ENCODE results near the gene RAPGEF2.

The RAPGEF2 gene

DNA sequence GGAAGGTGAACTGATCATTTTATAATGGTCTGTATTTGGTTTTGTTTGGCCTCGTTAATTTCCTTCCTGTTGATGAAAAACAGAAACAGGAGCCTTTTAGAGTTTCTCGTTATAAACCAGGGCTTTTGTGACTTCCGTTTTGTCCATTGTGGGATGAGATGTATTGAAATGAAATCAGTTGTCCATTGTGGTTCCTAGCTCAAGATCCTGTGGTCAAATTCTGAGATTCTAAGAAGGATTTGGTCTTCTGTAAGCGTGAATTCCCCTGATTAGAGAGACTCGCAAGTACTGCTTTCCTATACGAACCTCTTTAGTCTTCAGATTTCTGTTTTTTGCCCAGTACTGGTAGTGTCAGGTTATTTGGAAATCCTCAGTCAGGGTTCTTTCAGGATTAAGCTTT lies 101.7 kb downstream of the RAPGEF2 start:
- FAIRE-seq, result no peak

DNA sequence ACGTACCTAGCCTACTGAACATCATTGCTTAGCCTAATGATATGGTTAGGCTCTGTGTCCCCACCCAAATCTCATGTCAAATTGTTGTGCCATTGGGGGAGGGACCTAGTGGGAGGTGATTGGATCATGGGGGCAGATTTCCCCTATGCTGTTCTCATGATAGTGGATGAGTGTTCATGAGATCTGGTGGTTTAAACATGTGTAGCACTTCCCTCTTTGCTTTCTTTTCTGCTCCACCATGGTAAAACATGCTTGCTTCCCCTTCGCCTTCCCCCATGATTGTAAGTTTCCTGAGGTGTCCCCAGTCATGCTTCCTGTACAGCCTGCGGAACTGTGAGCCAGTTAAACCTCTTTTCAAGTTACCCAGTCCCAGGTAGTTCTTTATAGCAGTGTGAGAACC lies 102.6 kb downstream of the RAPGEF2 start:
- no peak for FAIRE-seq

DNA sequence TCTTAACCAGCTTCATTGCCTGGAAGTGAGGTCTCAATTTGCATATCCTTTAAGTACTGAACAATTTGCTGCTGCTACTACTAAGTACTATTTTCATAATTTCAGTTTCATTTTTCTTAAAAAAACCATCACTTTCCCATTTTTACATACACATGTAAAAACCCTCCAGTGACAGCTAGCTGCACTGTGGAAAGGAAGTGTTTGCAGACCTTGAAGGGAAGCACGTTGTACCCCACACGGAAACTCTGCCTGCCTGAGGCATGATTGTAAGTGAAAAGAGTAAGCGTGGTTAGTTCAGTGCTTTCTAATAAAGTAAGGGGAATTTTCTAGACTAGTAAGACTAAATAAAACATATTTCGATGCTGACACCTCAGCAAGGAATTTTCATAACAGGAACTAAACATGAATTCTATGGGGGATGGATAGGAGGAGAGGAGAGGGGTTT lies 103.6 kb downstream of the RAPGEF2 start:
- FAIRE-seq, result no peak

DNA sequence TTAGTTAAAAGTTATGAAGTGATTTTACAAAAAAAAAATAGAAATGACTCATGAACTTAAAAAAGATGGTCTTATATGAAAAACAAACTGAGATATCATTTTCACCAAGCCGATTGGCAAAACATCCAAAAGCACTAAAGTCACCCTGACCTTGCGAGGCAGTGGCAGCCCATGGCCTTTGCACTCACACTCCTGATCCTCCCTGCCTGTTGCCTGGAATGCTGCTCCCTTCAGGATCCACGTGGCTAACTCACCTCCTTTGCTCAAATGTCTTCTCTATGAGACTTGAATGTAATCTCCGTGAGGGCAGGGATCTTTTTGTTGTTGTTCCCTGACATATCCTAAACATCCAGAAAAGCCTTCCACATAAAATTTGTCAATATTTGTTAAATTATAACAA lies 106.4 kb downstream of the RAPGEF2 start:
- FAIRE-seq, result no peak

DNA sequence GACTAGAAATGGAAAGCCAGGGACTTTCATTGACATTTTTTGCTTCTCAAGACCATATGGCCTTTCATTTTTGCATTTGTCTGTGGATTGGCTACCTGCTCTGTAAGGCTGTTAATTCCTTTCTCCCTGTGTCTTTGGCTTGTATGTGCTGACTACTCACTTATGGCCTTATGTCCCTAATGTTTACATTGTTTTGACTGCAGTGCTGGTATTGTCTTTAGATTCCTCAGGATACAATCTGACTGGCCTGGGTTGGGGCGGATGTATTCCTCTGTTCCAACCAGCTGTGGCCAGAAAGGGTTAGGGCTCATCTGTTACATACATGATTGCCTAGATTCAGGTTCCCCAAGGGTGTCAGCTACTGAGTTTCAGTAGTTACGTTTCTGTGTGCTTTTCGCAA lies 108.1 kb downstream of the RAPGEF2 start:
- no peak for FAIRE-seq

DNA sequence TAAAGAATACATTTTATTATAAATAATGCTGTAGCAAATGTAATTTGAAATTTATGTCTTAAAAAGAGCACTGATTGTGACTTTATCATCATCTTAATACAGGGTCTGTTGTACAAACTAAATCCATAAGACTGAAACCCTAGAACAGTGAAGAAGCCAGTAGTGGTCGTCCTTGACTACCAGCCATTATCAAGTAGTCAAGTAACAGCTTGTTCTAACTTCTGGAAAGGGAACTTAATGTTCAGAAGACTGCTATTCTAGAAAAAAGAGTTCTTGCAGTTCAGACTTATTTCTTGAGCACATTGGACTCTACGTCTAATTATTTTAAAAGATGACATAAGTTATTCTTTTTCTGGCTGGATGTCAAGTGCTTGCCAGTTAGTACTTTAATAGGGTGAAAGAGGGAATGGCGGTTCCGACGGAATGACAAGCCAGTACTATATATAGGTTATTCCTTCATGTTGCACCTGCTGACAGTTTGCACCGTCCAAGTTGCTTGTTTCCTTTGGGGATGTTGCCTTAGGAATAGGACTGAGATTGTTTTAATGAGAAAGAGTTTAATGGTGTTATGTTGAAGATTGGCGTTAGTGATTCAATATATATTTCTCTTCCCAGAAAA lies 109.9 kb downstream of the RAPGEF2 start:
- FAIRE-seq, result no peak

DNA sequence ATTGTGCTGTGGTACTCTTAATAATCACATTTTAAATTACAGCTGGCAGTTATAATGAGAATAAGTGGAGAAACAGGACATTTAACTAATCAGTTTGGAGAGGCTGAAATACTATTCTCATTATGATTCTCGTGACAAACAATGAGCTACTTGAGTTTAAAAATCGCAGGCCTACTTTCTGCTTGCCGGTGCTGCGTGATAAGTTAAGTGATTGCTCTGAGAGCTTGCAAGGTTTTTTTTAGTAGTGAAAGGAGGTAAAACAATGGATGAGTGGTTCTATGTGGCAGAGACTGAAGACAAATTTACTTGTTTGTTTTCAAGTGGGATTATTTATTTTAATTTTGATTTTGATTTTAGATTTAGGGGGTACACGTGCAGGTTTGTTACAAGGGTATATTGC lies 114.0 kb downstream of the RAPGEF2 start:
- FAIRE-seq, result no peak

DNA sequence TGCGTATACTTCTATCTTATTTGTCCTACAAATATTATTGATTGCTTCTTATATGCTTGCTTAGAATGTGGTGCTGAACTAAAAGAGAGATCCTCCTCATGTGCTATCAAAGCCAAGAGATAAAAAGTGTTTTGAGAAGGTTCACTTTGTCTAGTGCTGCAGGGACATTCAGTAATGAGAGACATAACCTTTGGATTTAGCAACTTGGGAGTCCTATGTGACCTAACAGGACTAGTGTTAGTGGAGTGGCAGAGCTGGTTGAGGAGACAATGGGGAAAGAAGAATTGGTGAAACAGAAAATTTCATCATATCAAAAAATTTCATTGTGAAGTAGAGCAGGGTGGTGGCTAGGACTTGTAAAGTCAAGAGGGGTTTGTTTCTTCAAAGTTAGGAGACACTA lies 117.0 kb downstream of the RAPGEF2 start:
- FAIRE-seq, result no peak

DNA sequence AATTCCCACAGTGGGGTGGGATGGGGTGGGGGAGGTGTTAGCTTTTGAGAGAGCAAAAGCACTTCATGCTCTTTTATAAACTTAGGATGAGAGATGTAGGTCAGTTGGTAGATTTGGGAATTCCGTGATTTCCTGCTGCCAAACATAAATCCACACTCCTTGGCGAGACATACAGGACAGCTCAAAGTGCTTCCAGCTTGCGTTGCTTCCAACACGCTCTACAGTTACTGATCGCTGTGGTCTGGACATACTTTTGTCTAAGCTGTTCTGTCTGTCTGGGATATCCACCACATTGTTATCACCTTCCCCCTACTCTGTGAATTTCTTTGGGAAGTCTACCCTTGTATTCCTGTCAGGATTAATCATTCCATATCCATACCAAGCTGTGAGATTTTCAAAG lies 117.5 kb downstream of the RAPGEF2 start:
- FAIRE-seq, result no peak

DNA sequence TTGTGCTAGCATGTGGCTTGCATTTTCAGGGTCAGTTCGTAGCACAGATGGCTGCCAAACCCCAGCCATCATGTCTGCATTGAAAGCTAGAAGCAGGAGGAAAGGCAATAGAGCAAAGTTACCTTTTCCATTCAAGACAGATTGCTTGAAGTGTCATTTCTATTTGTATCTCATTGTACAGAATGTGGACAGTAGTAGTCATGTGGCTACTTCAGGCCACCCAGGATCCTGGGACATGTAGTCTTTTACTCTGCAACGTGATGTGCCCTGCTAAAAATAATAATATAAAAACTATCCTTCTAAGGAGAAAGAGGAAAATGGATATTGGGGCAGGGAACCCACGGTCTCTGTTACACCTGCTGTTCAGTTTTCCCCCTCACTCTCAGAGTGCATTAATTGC lies 118.4 kb downstream of the RAPGEF2 start:
- FAIRE-seq, result no peak

DNA sequence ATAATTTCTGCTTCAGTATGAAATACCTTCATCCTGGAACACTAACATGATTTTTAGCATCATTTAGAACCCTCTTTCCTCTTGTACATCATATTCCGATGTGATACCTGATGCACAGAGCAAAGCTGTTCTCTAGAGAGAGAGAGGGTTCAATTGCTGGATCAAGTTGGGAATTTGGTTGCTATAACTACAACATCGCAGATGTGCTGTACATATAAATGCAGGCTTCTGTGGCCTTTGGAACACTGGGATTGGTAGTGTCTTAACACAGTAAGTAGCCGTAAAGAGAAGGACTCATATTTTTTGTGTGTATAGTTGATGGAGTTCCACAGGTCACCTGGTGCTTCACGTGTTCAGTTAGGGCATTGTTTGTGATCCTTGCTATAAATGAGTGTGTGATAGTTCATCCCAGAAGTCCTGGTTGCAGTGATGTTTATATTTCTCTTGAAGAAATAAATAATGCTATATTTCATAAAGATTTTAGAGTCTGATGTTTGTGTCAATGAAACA lies 119.2 kb downstream of the RAPGEF2 start:
- no peak for FAIRE-seq

DNA sequence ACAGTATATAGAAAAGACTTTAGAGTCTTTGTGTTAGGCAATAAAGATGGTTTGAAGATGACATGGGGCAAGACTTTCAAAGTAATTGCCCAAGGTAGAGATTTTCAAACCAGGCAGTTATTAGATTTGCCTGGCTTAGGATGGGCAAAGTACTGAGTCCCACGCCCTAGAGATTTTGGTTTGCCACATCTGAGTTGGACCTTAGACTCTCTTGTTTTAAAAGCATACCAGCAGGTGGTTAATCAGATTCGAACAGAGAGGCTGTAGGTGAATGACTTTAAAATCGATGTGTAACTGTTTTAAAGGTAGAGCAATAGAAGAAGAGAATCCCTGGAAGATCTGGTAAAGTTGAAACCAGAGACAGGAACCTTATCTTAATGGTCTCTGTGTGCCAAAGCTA lies 121.5 kb downstream of the RAPGEF2 start:
- FAIRE-seq, result no peak

DNA sequence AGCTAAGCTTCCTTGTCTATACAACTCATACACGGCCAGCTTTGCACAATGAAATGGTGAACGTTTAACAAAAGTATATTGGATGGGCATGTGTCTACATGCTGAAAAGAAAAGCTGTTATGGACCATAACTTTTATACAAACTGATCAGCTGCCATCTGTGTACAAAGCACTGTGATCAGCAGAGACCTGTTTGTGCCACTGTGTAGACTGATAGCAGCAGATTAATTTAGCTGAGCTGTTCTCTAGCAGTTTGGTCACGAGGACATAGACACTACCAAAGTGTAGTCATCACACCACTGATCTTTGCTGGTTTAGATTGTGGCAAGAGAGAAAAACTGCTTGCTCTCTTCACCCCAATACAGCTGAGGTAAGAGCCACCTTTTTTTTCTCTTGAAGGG lies 124.5 kb downstream of the RAPGEF2 start:
- FAIRE-seq, result no peak

DNA sequence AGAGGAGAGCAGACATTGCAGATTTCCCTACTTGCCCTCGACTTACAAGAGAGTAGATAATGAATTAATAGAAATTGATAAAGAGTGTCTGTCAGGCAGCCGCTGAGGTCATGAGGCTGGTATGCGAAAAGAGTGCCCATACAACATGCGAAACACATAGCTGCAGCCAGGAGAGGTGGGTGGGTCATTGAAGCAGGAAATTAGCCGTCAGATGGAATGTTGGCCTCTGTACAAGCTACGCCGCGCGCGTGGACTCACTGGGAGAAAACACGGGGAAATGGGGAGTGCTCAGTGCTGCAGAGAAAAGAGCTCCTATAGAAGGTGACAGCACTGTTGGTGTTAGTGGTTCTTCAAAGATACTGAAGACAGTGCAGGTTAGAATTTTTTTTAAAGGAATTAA lies 125.1 kb downstream of the RAPGEF2 start:
- FAIRE-seq, result no peak

DNA sequence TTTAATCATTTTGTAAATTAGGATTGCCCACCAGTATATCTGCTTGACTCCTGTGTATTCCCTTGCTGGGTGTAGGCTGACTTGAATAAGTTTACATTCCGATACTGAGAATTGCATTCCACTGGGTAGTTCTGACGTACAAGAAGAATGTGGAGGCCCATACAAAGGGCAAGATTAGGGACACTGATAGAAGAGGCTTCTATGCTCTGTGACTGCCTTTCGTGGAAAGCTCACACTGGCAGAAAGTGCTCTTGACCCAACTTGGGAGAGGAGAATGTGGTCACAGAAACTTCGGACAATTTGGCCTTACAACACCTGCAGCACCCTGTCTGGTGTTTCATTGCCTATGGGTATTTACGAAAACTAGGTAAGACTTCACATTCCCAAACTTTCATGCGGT lies 126.3 kb downstream of the RAPGEF2 start:
- FAIRE-seq, result no peak

DNA sequence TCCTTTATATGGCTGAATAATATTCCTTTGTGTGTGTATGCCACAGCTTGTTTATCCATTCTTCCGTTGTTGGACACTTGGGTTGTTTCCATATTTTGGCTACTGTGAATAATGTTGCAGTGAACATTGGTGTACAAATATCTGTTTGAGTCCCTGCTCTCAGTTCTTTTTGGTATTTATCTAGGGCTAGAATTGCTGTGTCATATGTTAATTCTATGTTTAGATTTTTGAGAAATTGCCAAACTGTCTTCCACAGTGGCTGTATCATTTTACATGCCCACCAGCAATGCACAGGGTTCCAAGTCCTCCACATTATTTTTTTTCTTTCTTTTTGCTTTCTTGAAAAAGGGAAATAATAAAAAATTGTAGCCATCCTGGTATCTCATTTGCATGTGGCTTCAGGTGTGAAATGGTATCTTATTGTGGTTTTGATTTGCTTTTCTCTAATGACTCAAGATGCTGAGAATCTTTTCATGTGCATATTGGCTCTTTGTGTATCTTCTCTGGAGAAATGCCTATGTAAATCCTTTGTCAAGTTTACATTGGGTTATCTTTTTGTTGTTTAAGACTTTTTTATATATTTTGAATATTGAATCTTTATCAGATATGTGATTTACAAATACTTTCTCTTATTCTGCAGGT lies 129.7 kb downstream of the RAPGEF2 start:
- FAIRE-seq, result no peak

DNA sequence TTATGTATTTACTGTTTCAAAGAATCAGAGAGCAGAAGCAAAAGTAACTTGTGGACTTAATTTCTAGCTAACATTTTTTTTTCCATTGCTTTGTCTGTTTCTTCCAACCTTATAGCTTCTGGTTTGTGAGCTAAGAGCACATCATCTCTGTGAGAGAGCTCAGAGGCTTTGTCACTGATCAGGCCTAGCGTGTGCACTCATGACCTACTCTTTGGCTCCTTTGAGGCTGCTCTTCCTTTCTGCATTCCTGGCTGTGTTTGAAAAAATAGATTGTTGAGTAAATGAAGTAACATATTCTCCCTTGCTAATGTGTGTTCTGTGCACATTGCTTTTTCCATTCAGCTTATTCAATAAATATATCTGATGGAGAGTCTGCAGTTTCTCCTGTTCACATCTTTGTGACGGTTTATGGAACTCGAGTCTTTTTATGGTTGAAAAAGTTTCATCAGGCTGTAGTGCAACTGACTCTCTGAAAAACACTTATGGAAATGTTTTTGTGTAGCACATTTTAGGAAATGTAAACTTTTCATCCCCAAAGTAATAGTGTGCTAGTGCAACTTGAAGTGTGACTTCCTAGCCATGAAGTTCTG lies 133.0 kb downstream of the RAPGEF2 start:
- no peak for FAIRE-seq

DNA sequence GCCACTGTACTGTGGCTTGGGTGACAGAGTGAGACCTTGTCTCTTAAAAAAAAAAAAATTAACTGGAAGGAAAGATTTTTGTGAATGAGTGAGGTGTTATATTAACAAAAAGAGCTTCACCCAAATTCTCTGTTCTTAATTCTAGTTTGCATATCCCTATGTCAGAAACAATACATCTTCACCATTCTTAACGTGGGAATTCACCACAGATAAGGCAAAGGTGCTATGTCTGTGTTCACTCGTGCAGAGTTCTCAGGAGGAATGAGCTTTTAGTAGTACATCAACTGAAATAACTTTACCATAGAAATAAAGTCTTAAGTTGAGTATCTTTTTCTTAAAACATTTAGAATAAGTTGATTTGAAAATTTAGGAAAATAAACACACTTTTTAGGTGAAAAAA lies 135.1 kb downstream of the RAPGEF2 start:
- FAIRE-seq, result no peak

DNA sequence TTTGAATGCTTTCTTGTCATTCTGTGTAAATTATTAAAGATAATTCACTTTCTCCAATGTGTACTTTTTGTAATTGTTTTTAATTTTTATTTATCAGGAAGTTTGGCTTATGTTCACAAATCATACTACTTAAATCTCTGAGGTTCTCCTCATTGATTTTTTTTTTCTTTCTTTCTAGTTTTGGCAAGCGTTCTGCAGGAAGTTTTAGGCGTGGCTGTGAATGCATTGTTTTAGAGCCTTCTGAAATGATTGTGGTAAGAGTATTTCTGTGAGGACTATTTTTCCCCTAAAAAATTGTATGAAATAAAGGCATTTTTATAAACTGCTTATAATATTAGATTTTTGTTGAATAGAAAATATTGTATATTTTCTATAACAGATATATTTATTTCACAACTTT lies 135.8 kb downstream of the RAPGEF2 start:
- peak; percentile 51 for FAIRE-seq

DNA sequence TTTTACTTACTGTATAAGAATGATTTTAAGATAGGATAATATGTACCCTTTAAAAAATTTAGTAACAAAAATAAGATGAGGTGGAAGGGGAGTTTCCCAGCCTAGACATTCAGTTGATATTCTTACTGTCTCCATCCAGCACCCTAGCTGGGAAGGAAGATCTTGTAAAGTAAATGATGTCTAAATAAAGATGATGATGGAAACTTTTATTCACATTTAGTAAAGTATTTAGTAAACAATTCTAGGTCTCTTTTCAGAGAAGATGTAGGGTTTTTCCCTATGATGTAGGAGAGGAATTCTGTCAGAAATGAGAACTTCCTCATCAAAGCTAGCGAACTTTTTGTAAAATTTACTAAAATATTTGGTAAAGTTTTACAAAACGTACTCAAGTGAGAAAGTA lies 136.8 kb downstream of the RAPGEF2 start:
- no peak for FAIRE-seq

DNA sequence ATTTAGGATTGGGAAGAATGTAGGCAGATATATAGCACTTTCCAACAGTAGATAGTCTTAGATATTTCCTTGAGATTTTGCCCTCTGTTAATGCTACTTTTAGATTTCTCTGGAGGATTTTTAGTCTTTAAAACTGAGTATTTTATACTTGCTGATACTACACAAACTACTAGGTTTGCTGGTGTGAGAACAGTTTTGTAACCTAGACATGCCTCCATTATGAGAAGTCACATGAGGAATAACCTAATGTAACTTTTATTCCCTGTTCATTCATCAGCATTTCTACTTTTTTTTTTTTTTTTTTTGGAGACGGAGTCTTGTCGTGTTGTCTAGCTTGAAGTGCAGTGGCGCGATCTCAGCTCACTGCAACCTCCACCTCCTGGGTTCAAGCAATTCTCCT lies 137.2 kb downstream of the RAPGEF2 start:
- no peak for FAIRE-seq

DNA sequence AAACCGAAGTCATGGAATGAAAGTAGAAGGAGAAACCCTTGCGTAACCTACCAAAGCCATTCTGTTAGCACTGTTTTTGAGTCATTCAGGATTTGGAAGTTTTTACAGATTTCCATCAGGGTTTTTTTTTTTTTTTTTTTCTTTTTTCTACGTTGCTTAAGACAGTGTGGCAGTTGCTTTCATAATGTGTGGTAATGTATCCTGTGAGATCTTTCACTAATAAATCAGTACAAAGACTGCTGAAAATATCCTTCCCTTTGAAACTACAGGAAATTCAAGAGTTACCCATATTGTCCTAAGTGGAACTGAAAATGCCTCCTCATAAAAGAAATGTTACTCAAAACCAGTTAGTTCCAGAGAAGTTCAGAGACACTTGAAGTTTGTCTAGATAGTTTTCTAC lies 137.8 kb downstream of the RAPGEF2 start:
- FAIRE-seq, result no peak

DNA sequence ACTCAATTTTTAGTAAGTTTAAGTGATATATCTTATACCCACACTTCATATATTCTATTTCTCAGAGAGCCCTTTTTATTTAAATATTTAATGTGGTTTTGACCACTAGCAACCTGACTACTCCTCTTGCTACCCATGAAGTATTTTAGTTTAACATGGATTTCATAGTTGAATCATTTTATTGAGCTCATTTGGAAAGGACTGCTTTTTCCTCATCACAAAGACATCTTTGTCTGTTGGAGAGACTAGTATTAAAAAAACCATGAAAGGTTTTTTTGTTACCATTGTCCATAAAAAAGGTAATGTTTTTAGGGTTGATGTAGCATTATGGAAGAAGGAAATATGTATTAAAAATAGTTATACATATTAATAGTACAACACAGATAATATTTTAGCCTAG lies 139.5 kb downstream of the RAPGEF2 start:
- FAIRE-seq, result no peak

DNA sequence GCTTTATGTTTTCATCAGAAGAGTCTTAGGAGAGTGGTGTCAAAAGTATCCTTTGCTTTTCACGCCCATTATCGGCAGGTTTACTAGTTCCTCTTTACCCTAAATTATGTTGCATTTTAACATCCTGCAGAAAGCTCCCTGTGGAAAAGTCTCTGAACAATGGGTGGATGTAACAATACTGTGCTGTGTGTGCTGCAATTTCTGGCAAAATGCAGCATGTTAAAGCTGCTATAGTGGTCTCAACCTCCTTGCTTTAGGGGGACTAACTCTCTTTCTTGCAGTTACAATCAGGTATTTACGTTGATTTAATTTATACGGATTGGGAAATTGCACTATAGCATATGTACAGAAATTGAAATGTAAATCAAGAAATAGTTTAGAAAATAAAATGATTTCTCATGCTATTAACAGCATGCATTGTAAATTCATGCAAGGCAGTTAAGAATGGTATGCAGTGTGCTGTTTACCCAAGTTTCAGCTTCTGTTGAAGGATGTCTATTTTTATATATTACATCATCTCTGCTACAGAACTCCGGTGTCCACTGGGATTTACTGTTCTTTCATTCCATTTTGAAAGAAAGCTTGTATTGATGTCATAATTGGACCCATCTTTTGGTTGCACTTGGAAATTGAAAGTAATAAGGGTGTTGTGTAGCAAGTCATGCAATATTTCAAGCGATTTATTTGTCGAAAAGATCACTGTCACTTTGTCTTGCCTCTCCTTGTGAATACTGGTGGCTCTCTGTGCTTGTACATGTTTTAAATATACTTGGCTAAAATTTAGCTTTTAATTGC lies 145.7 kb downstream of the RAPGEF2 start:
- FAIRE-seq, result no peak

Data from colon (tissue), 2 donors.